HL-60/S4 treated with phorbol 12-myristate 13-acetate at 8.2 ng/mL for 4 days and 3 days (cell line): ENCODE data around the gene PDE9A.

Experiments used
- in situ Hi-C: fragments of 300-500 bp; cut with MboI; formaldehyde crosslinking; loops from 2 replicates; pipeline ENCODE4 v1.15.0; 2022; ENCODE audit warnings: low sequenced_read_pairs

Gene PDE9A

DNA sequence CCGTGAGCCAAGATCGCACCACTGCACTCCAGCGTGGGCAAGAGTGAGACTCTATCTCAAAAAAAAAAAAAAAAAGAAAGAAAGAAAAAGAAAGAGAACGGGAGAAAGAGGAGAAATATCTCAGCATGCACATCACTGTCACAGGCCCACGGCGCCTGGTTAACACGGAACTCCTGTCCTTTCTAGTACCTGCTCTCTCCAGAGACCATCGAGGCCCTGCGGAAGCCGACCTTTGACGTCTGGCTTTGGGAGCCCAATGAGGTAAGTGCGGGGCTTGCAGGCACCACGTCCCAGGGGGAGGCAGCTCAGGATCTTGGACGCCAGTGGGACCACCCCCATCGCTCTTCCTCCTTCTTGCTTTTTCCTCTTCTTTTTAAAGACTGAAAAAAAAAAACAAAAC lies 100.4 kb downstream of the PDE9A start:
- in situ Hi-C loops: no loop called here

DNA sequence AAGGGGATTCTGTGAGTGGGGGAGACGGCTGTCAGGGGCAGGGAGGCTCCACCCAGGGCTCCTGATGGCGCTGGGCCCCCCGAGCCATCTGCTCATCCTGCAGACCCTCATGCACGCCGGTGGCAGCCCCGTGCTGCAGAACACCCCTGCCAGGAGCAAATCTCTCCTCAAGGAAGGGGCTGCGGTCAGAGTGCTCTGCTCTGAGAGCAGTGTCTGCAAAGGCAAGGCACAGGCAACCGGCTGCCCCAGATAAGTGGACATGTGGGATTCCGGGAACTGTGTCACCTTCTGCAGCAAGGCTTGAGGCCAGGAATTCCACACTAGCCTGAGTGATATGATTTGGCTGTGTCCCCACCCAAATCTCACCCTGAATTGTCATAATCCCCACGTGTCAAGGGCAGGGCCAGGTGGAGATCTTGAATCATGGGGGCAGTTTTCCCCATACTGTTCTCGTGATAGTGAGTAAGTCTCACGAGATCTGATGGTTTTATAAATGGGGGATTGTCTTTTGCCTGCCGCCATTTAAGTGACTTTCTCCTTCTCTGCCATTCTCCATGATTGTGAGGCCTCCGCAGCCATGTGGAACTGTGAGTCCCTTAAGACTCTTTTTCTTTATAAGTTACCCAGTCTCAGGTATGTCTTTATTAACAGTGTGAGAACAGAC lies 101.0 kb downstream of the PDE9A start:
- in situ Hi-C loops: no loop called here

DNA sequence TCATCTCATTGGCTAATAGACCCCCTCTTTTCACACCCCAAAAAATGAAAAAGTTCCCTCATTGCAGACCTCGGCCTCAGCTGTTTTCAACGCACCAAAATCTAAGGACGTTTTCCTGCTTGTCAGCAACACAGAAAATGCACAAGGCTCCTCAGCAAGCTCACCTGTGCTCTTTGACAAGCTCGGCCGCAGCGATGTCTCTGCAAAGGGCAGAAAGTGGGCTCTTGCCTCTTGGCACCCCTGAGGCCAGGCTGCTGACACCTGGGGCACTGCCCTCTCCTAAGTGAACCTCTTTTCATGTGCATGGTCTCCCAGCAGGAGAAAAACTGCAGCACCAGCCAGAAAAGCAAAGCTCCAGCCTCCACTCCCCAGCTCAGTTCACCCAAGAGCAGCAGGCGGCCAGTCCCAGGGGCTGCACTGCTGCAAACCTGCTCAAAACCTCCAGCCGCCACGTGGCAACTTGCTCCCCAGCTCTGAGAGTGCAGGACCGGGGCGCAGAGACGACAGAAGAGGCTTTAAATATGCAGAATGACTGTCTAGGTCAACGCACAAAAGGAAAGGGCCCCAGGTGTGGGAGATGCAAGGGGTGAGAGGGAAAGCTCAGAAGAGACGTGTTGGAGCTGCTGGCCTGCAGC lies 101.7 kb downstream of the PDE9A start:
- in situ Hi-C loops: no loop called here

DNA sequence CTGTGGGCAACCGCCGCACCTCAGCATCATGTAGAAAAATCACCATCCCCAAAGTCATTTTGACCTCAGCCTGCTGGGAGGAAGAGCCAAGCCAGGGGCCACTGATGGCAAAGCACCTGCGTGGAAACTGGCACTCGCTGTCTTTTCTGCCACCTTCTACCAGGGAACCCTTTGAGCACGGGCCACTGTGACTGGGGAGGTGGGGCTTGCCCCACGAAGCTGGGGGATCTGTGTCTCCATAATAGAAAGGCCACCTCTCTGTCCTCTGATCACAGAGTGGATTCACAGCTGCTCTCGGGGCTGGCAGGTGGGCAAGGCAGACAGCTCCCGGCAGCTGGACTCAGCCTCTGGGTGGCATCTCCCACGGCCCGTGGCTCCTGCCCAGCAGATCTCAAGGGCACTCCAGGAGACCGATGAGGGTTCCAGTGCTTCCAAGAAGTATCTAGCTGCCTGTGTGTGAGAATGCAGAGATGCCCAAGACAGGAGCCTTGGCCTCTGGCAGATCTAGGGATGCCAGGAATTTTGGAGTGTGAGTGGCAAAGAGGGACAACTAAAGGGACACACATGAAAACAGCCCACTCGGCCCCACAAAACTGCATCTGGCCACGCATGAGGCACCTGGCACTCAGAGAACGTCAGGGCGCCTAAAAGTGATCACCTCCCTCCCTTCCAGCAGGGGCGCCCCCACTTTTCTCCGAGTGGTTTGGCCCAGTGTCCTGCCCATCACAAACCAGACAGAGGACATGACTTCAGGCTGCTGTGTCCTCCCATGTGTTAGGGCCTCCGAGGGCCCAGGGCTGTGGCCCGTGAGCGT lies 102.6 kb downstream of the PDE9A start:
- in situ Hi-C loops: no loop called here

DNA sequence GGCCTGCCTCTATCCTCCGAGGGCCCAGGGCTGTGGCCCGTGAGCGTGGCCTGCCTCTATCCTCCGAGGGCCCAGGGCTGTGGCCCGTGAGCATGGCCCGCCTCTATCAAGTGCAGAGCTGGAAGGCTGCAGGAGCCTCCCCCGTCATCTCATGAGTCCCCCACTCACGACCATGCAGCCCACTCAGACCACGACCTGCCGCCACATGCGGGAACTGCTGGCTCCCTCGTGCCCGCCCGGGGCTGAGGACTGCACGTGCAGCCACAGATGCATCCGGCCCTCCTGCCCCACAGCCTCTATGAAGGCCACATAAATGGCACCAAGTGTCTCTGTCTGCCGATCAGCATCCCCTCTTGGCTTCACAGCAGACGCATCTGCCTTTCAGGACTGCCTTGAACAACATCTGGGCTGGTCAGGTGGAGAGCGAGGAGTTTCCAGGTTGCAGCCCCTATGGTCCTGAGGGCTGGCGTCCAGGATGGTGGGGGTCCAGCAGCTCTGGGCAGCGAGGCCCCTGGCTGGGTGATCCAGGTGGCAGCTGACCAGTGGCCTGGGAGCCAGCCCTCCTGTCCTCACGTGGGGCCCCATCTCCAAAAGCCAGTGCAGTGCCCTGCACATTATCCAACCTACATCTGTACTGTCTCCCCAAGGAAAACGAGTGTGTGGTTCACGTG lies 103.3 kb downstream of the PDE9A start:
- in situ Hi-C loops: no loop called here

DNA sequence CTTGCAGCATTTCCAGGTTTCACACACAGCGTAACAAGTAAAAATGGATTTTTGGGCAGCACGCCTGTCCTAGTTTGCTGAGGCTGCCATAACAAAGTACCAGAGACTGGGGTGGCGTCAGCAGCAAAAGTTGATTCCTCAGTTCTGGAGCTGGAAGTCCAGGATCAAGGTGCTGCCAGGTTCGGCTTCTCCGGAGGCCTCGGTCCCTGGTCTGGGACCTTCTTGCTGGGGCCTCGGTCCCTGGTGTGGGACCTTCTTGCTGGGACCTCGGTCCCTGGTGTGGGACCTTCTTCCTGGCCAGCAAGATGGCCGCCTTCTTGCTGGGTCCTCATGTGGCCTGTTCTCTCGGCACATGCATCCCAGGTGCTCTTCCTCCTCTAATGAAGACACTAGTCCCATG lies 104.0 kb downstream of the PDE9A start:
- in situ Hi-C loops: no loop called here

DNA sequence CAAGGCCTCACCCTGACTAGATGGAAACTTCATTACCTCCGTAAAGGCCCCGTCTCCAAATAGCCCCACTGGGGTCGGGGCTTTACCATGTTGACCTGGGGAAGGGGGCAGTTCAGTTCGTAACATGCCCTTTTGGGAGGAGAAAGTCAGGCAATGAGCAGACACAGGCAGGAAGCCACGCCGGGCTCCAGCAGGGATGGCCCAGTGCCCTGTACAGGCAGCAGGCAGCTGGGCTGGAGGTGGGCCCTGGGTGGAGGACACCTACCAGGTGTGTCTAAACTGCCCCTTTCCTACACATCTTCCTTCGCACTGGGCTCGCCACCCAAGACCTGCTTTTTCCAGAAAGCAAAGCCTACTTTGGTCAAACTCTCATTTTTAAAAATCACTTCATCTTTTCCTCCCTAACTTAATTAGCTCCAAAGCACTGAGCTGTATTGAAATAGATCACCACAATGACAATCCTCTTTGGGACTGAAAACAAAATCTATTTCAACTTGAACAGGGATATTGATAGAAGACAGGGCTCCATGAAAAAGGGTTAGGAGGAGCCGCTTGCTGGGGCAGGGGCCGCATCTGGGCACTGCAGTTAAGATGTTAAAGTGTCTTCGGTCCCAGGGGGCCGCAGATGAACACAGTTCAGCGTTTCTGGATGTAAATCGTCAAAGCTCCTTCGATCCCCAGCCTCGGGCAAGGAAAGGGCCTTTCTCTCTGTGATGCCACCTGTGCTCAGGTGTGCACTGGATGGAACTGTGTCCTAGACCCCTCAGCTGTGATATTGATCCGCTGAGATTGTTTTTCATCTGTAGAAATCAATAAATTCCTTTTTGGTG lies 104.6 kb downstream of the PDE9A start:
- in situ Hi-C loops: no loop called here

DNA sequence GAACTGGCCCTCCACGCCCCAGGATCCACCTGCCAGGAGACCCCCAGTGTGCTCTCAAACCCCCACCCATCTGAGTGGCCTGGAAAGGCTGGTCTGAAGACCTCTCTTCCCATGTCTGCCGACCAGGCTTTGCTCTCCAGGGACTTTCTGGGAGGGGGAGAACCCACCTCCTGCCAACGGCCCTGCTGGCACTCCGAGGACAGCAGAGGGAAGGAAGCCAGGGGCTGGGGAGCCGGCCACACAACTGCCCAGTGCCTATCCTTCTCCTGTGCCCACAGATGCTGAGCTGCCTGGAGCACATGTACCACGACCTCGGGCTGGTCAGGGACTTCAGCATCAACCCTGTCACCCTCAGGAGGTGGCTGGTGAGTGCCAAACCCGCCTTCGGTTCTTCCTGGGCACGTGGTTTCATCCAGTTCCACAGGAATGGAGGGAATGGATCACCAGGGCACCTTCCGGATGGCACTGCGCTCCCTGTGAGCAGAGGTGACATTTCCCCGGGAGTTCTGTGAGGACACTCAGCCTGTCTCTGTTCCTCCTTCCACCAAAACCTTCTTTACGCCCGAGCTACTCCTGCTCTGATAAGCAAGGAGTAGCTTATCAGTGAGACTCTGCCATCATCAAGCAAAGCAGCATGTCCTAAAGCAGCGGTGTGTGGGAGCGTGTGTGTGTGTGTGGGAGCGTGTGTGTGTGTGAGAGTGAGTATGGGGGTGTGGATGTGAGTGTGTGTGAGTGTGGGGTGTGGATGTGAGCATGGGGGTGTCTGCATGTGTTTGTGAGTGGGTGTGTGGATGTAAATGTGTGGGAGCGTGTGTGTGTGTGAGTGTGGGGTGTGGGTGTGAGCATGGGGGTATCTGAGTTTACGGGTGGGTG lies 105.5 kb downstream of the PDE9A start:
- in situ Hi-C loops: no loop called here

DNA sequence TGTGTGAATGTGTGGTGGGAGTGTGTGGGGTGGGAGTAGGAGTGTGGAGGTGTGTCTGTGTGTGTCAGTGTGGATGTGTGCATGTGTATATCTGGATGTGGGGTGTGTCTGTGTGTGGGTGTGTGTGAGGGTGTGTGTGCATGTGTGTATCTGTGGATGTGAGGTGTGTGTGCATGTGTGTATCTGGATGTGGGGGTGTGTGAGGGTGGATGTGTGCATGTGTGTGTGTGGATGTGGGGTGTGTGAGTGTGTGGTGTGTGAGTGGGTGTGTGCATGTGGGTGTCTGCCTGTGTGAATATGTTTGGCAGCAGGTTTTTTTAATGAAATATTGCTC lies 106.1 kb downstream of the PDE9A start:
- in situ Hi-C loops: no loop called here

DNA sequence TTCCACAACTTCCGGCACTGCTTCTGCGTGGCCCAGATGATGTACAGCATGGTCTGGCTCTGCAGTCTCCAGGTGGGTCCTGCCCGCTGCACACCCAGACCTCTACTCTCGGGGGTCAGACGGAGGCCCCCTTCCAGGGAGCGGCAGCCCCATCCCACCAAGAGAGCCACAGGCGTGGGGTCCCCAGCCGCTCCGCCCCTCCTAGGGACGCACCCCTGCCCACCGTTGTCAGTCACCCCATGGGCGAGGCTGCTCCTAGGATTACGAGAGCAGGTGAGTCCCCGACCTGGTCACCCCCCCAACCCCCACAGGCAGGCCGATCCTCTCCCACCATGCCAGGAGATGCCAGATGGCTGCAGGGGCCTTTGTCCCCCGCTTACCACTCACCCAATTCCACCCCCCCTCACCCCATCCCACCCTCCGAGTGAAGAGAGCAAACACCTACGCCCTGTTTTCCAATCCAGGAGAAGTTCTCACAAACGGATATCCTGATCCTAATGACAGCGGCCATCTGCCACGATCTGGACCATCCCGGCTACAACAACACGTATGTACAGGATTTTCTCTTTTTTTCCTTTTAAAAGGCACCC lies 107.0 kb downstream of the PDE9A start:
- in situ Hi-C loops: no loop called here

DNA sequence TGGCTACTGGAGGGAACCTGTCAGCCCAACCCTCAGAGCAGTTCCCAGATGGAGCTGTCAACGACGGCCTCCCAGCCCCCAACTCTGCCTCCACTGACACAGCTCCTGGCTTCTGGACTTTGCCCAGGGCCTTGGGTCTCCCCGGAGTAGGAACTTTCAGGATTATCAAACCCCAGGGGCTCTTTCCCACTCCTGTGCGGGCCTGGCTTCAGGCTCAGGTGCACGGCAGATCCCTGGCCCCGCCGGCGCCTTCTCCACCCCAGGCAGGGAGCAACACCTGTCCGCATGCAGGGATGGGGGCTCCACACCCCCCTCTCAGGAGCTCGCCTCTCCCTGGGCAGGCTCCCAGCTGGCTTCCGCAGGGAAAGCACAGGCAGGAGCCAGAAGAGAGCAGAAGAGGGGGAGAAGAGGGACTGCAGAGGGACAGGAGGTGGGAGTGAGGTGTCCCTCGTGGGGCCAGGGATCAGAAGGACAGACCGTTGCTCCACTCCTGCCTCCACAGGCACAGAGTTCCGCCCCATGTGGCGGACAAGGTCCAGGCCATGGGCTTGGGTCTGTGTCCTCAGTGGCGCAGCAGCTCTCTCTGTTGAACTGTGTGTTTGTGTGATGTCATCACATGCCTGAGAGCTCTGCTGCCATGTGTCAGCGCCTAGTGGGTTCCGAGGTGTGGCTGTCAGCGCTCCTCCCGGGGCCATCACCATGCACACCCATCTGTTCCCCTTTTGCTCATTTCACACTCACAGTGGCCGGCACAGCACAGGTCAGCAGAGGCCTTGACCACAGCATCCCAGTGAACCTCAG lies 107.7 kb downstream of the PDE9A start:
- in situ Hi-C loops: no loop called here

DNA sequence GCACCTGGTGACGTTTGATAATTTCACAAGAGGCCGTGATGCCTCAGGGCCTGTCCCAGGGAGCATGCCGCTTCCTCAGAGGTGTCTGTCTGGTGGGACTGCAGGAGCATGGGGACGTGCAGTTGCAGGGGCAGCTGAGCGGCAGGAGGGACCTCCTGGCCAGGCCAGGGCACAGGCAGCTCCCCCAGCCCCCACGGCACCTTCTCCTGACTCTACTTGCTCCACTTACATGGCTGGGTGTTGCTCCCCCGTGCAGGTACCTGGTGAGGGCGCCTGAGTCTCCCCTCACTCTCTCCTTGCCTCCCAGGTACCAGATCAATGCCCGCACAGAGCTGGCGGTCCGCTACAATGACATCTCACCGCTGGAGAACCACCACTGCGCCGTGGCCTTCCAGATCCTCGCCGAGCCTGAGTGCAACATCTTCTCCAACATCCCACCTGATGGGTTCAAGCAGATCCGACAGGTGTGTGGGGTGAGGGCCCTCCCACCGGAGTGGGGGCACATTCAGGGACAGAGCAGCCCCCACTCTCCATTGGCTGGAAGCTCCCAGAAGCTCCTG lies 108.4 kb downstream of the PDE9A start:
- in situ Hi-C loops: no loop called here

DNA sequence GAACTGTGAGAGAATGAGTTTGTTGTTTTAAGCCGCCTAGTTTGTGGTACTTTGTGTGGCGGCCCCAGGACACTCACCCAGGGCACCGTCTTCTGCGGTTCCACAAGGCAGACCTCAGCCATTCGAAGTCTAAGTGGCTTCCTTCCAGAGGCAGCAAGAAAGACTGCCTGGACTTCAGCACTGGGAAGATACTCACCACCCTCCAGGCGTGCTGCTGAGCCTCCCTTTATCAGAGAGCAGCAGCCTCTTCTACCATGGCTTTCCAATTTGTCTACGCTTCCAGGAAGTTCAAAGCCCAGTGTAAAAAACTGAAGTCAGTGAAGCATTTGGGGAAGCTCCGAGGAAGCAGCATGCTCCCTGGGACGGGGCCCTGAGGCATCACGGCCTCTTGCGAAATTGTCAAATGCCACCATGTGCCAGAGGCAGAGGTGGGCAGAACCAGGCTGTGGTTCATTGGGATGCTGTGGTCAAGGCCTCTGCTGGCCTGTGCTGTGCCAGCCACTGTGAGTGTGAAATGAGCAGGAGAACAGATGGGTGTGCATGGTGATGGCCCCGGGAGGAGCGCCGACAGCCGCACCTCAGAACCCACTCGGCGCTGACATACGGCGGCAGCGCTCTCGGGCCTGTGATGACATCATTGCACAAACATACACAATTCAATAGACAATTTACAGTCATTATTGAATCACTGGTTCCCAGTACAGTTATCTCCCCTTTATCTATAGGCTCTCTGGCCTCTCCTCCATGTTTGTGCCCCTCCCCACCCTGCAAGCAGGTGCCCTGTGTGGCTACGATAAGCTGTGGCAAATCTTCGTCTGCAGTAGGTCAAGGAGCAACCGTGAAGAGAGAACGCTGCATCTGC lies 110.4 kb downstream of the PDE9A start:
- in situ Hi-C loops: no loop called here

DNA sequence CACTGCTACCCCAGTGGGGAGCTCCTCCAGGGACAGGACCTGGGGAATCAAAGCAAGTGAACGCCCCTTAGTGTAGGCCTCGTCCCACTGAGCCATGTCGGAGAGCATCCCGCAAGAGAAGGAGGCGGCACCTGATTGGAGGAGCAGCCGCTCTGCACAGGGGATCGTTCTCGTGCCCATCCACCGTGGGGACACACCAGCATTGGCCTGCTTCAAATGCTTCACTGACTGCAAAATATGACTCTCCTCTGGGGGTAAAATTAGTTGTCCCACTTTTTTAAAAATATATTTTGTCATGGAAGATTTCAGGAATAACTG lies 111.0 kb downstream of the PDE9A start:
- in situ Hi-C loops: no loop called here

DNA sequence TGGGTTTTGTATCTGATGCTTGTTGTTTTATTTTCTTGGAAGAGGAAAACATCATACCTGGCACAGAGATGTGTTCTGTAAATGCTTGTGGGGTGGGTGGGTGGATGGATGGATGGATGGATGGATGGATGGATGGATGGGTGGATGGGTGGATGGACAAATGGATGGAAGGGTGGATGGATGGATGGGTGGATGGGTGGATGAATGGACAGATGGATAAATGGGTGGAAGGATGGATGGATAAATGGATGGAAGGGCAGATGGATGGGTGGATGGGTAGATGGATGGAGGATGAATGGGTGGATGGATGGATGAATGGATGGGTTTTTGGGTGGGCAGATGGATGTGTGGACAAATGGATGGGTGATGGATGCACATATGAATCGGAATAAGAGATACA lies 111.5 kb downstream of the PDE9A start:
- in situ Hi-C loops: no loop called here

DNA sequence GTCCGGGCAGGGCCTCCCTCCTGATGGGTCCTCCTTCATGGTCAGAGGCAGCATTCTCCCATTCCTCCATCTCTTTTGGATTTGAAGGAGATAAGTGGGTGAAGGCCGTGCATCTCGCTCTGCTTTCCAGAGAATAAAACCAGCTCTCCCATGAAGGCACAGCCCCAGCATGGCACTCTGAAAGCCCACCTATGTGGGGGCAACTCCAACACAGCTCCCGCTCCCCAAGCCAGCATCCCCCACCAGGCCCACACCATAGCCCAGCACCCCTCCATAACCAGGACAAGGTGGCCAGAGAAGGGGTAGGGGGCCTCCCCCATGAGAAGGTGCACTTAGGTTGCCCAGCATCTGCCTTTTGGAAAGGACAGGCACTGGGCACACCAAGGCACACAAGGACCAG lies 112.2 kb downstream of the PDE9A start:
- in situ Hi-C loops: no loop called here

DNA sequence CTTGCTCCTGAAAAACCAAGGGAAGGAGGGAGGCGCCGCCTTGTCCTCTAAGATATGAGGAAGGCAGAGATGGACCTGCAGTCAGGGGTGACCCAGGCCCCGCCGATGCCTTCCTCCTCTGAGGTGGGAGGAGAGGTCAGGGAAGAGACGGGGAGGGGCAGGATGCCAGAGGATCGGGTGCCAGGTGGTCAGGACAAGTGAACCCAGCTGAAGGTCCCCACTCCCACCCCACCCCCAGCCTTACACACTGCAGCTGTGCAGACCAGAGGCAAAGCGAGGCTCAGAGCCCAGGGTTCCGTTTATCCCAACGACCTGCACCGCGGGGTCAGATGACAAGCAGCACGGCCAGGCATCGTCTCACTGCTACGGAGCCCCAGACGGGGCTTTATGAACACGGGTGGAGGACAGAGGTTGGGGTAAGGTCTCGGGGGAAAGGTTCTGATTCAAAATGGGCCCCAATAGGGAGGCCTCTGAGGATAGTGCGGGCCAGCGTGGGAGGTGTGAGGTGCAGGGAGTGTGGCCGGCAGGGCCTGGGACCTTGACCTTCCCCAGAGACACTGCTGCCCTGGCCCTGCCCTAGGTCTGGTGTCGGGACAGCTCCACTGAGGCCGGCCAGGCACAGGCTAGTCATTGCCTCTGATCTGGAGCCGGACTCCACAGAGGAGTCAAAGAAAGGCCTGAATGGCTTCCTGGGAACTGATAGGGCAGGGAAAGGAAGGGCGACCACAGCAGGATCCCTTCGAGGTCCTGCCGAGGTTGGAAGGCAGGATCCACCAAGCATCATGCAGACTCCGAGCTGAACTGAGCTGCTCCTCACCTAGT lies 113.5 kb downstream of the PDE9A start:
- in situ Hi-C loops: no loop called here
